HG03469 (cell line): ENCODE measurements around the gene ACSM4.
"Not testable (repeated sequence)": the region's sequence is repeated elsewhere in the genome, so short reads cannot be mapped to it uniquely, and the experiment has no call there.

ENCODE experiments used
- ATAC-seq: cut with Tn5 transposase; IDR thresholded peaks from one replicate; pipeline ENCODE4 v1.9.1; 2021; ENCODE audit warnings: mild to moderate bottlenecking, moderate library complexity, moderate number of reproducible peaks; ENCODE audit not compliant: unreplicated experiment

The ACSM4 gene

GRCh38 chr12:7303772-7304171 lies at the start of gene ACSM4:
Gene ACSM4, plus strand, starts transcription at chr12:7304072. Its CDS starts 260 bp downstream, at chr12:7304332.
- no peak for ATAC-seq

- no peak for ATAC-seq
These were observed 44.8 kb upstream of the ACSM4 start for GRCh38 chr12:7259060-7259459.

- ATAC-seq, result no peak
These were observed 39.3 kb upstream of the ACSM4 start for GRCh38 chr12:7264538-7264937.

- no peak for ATAC-seq
These were observed 38.6 kb upstream of the ACSM4 start for GRCh38 chr12:7265251-7265650.

GRCh38 chr12:7269273-7269672 lies 34.6 kb upstream of the ACSM4 start:
- no peak for ATAC-seq

GRCh38 chr12:7271893-7272514 lies 31.9 kb upstream of the ACSM4 start:
- ATAC-seq, result no peak

GRCh38 chr12:7275482-7275881 lies 28.4 kb upstream of the ACSM4 start:
- ATAC-seq, result not testable (repeated sequence)

- ATAC-seq, result no peak
These were observed 21.0 kb upstream of the ACSM4 start for GRCh38 chr12:7282844-7283243.

GRCh38 chr12:7289743-7290142 lies 14.1 kb upstream of the ACSM4 start:
- no peak for ATAC-seq

- not testable (repeated sequence) for ATAC-seq
These were observed 13.3 kb upstream of the ACSM4 start for GRCh38 chr12:7290588-7290987.

- no peak for ATAC-seq
These were observed 11.6 kb upstream of the ACSM4 start for GRCh38 chr12:7292300-7292699.

- ATAC-seq, result no peak
These were observed 10.2 kb upstream of the ACSM4 start for GRCh38 chr12:7293670-7294069.

- ATAC-seq, result no peak
These were observed 8.3 kb upstream of the ACSM4 start for GRCh38 chr12:7295529-7295928.

- ATAC-seq, result no peak
These were observed 6.0 kb upstream of the ACSM4 start for GRCh38 chr12:7297865-7298264.

- no peak for ATAC-seq
These were observed 1.4 kb upstream of the ACSM4 start for GRCh38 chr12:7302266-7302986.

- ATAC-seq, result no peak
These were observed 642 bp upstream of the ACSM4 start for GRCh38 chr12:7303230-7303629.

GRCh38 chr12:7304456-7304855 lies 584 bp downstream of the ACSM4 start:
- ATAC-seq, result no peak

GRCh38 chr12:7310070-7310469 lies 6.2 kb downstream of the ACSM4 start:
- ATAC-seq, result no peak

GRCh38 chr12:7319930-7320329 lies 16.1 kb downstream of the ACSM4 start:
- ATAC-seq, result no peak

- ATAC-seq, result no peak
These were observed 17.8 kb downstream of the ACSM4 start for GRCh38 chr12:7321624-7322023.

- no peak for ATAC-seq
These were observed 18.7 kb downstream of the ACSM4 start for GRCh38 chr12:7322599-7322998.

- ATAC-seq, result no peak
These were observed 20.3 kb downstream of the ACSM4 start for GRCh38 chr12:7324176-7324575.

GRCh38 chr12:7327918-7328317 lies 24.0 kb downstream of the ACSM4 start:
- ATAC-seq, result no peak
